ENCODE results near the gene BRAT1.

Gene BRAT1

GRCh38 chr7:2553108-2553507 lies 2.2 kb downstream of the BRAT1 start:
- H3K36me3 ChIP-seq (ENCODE audit: insufficient read depth) = no peaks in the 10 kb centered on the region
- H2AFZ ChIP-seq (ENCODE audit: low read depth) = no peak overlapping the region
- TF ChIP-seq, protein P1, sequence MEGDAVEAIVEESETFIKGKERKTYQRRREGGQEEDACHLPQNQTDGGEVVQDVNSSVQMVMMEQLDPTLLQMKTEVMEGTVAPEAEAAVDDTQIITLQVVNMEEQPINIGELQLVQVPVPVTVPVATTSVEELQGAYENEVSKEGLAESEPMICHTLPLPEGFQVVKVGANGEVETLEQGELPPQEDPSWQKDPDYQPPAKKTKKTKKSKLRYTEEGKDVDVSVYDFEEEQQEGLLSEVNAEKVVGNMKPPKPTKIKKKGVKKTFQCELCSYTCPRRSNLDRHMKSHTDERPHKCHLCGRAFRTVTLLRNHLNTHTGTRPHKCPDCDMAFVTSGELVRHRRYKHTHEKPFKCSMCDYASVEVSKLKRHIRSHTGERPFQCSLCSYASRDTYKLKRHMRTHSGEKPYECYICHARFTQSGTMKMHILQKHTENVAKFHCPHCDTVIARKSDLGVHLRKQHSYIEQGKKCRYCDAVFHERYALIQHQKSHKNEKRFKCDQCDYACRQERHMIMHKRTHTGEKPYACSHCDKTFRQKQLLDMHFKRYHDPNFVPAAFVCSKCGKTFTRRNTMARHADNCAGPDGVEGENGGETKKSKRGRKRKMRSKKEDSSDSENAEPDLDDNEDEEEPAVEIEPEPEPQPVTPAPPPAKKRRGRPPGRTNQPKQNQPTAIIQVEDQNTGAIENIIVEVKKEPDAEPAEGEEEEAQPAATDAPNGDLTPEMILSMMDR (conservative IDR thresholded peaks at IDR 0.05; ENCODE audit: low read depth, low read length) = no peak
- no peak overlapping the region for H3K4me3 ChIP-seq (IDR thresholded peaks at IDR 0.05; ENCODE audit: insufficient read depth, low read depth, low read length)
- no peaks in the 10 kb centered on the region for H4K20me1 ChIP-seq (ENCODE audit: insufficient read depth)
- H3K27ac ChIP-seq = no peak overlapping the region
- no peak overlapping the region for H3K9ac ChIP-seq
- no peak overlapping the region for H3K4me2 ChIP-seq
- H3K79me2 ChIP-seq (ENCODE audit: insufficient read depth, low read depth) = peaks cover 12% of the 10 kb centered on the region; the same call in 1 of the 2 replicates
- peaks cover 20% of the 10 kb centered on the region for H3K4me1 ChIP-seq (ENCODE audit: low read depth, poor library complexity, severe bottlenecking)
- H3K27me3 ChIP-seq (ENCODE audit: insufficient read depth, low read depth) = no peaks in the 10 kb centered on the region

DNA sequence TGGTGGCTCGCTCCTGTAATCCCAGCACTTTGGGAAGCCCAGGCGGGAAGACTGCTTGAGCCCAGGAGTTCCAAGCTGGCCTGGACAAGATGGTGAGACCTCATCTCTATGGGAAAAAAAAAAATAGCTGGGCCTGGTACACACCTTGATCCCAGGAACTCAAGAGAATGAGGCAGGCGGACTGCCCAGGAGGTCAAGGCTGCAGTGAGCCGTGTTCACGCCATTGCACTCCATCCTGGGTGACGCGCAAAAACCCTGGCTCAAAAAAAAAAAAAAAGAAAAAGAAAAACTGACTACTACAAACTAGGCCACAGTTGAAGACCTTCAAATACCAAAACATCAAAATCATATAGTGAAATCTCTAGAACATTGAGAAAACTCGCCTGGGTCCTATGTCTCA lies 3.9 kb downstream of the BRAT1 start:
- no peak overlapping the region for H3K4me3 ChIP-seq (IDR thresholded peaks at IDR 0.05; ENCODE audit: insufficient read depth, low read depth, low read length)
- no peak overlapping the region for H2AFZ ChIP-seq (ENCODE audit: low read depth)
- H3K27ac ChIP-seq = no peak overlapping the region
- no peaks in the 10 kb centered on the region for H3K27me3 ChIP-seq (ENCODE audit: insufficient read depth, low read depth)
- H3K36me3 ChIP-seq (ENCODE audit: insufficient read depth) = no peaks in the 10 kb centered on the region
- no peak overlapping the region for H3K9ac ChIP-seq
- no peaks in the 10 kb centered on the region for H4K20me1 ChIP-seq (ENCODE audit: insufficient read depth)
- H3K79me2 ChIP-seq (ENCODE audit: insufficient read depth, low read depth) = peaks cover 12% of the 10 kb centered on the region; the same call in 1 of the 2 replicates
- H3K4me1 ChIP-seq (ENCODE audit: low read depth, poor library complexity, severe bottlenecking) = peaks cover 18% of the 10 kb centered on the region
- H3K4me2 ChIP-seq = no peak overlapping the region
- TF ChIP-seq, protein P1 (conservative IDR thresholded peaks at IDR 0.05; ENCODE audit: low read depth, low read length) = no peak

DNA sequence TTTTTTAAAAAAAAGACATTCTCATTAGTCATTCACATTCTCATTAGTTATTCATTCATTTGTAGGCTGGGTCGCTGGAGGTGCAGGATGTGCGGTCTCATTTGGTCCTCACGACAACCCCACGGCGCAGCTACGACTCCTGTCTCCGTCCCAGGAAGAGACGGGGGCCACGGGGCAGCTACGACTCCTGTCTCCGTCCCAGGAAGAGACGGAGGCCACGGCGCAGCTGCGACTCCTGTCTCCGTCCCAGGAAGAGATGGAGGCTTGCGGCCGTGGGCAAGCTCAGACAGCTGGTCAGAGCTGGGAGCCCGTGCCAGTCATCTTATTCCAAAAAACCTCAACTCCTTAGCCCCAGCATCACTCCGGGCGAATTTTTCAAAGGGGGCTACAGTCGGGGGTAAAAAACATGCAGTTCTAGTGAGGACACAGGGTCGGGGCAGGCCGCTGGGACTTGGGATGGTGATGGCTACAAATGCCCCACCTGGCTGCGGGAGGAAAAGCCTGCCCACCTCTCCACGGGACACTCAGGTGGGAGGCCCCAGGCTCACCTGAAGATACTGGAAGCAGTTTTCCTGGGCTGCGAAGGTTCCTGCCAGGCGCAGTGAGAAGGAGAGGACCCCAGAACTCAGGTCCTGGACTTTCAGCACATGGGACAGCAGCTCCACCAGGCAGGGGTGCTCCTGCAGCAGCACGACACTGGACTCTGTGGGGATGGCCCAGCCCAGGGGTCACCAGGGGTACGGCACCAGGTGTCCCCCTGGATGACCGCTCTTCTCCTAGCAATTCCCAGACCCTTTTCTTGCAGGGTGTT lies 8.3 kb downstream of the BRAT1 start:
- TF ChIP-seq, protein P1 (conservative IDR thresholded peaks at IDR 0.05; ENCODE audit: low read depth, low read length) = no peak
- no peak overlapping the region for H3K4me3 ChIP-seq (IDR thresholded peaks at IDR 0.05; ENCODE audit: insufficient read depth, low read depth, low read length)
- H4K20me1 ChIP-seq (ENCODE audit: insufficient read depth) = no peaks in the 10 kb centered on the region
- H3K9ac ChIP-seq = no peak overlapping the region
- H3K4me2 ChIP-seq = no peak overlapping the region
- no peaks in the 10 kb centered on the region for H3K27me3 ChIP-seq (ENCODE audit: insufficient read depth, low read depth)
- H2AFZ ChIP-seq (ENCODE audit: low read depth) = no peak overlapping the region
- H3K4me1 ChIP-seq (ENCODE audit: low read depth, poor library complexity, severe bottlenecking) = no peaks in the 10 kb centered on the region
- no peak overlapping the region for H3K27ac ChIP-seq
- H3K79me2 ChIP-seq (ENCODE audit: insufficient read depth, low read depth) = no peaks in the 10 kb centered on the region
- H3K36me3 ChIP-seq (ENCODE audit: insufficient read depth) = no peaks in the 10 kb centered on the region

GRCh38 chr7:2545746-2546425 lies 9.4 kb downstream of the BRAT1 start:
- Histone ChIP-seq H3K36me3 (ENCODE audit: insufficient read depth) (no peaks in the 10 kb centered on the region), H4K20me1 (ENCODE audit: insufficient read depth) (no peaks in the 10 kb centered on the region), H3K27me3 (ENCODE audit: insufficient read depth, low read depth) (no peaks in the 10 kb centered on the region), H3K27ac (no peak overlapping the region), H3K9ac (no peak overlapping the region), H3K4me3 (IDR thresholded peaks at IDR 0.05; ENCODE audit: insufficient read depth, low read depth, low read length) (no peak overlapping the region), H3K4me2 (no peak overlapping the region), H3K4me1 (ENCODE audit: low read depth, poor library complexity, severe bottlenecking) (no peaks in the 10 kb centered on the region), H3K79me2 (ENCODE audit: insufficient read depth, low read depth) (no peaks in the 10 kb centered on the region), H2AFZ (ENCODE audit: low read depth) (no peak overlapping the region)
- TF ChIP-seq, protein P1 (conservative IDR thresholded peaks at IDR 0.05; ENCODE audit: low read depth, low read length) = no peak
